Measurements from ENCODE around the gene SLC23A1.

- TF ChIP-seq RAD21 (conservative IDR thresholded peaks at IDR 0.05 in 1 of 2, IDR thresholded peaks at IDR 0.05 in 1 of 2), result no peak
- TF ChIP-seq, protein P1, sequence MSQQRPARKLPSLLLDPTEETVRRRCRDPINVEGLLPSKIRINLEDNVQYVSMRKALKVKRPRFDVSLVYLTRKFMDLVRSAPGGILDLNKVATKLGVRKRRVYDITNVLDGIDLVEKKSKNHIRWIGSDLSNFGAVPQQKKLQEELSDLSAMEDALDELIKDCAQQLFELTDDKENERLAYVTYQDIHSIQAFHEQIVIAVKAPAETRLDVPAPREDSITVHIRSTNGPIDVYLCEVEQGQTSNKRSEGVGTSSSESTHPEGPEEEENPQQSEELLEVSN (IDR thresholded peaks at IDR 0.05; ENCODE audit: borderline replicate concordance, low read depth), result no peak
- TF ChIP-seq CBX8 (IDR thresholded peaks at IDR 0.05), result no peak
- TF ChIP-seq, protein P2, sequence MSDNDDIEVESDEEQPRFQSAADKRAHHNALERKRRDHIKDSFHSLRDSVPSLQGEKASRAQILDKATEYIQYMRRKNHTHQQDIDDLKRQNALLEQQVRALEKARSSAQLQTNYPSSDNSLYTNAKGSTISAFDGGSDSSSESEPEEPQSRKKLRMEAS (IDR thresholded peaks at IDR 0.05), result no peak
- no peak for TF ChIP-seq POLR2A (IDR thresholded peaks at IDR 0.05; ENCODE audit: low read length)
- TF ChIP-seq MAFK (IDR thresholded peaks at IDR 0.05; ENCODE audit: partially characterized antibody), result no peak
- no peak for TF ChIP-seq EP300 (IDR thresholded peaks at IDR 0.05)
- no peak for TF ChIP-seq BHLHE40 (IDR thresholded peaks at IDR 0.05; ENCODE audit: low read depth, low read length)
- TF ChIP-seq, protein P3, sequence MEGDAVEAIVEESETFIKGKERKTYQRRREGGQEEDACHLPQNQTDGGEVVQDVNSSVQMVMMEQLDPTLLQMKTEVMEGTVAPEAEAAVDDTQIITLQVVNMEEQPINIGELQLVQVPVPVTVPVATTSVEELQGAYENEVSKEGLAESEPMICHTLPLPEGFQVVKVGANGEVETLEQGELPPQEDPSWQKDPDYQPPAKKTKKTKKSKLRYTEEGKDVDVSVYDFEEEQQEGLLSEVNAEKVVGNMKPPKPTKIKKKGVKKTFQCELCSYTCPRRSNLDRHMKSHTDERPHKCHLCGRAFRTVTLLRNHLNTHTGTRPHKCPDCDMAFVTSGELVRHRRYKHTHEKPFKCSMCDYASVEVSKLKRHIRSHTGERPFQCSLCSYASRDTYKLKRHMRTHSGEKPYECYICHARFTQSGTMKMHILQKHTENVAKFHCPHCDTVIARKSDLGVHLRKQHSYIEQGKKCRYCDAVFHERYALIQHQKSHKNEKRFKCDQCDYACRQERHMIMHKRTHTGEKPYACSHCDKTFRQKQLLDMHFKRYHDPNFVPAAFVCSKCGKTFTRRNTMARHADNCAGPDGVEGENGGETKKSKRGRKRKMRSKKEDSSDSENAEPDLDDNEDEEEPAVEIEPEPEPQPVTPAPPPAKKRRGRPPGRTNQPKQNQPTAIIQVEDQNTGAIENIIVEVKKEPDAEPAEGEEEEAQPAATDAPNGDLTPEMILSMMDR (IDR thresholded peaks at IDR 0.05), result no peak
- no peak for TF ChIP-seq ESRRA (IDR thresholded peaks at IDR 0.05; ENCODE audit: borderline replicate concordance, low read length)
- no peak for TF ChIP-seq CHD2 (IDR thresholded peaks at IDR 0.05; ENCODE audit: low read length, partially characterized antibody)
These were observed 32.2 kb upstream of the SLC23A1 start for GRCh38 chr5:139415221-139415861.

Measured in A549 (cell line).